B cell (primary cell): ENCODE data around the gene SIRT1. TPM values are rescaled to one million over a fixed set of nuclear protein-coding genes. Genes with fewer than 3 reads are reported as not detected.

Experiments
- ATAC-seq: fragments of 200-7000 bp; cut with Tn5 transposase; one replicate; pipeline ENCODE4 v1.10.0; 2021; ENCODE audit warnings: low read depth, mild to moderate bottlenecking, moderate number of reproducible peaks, moderate library complexity
- CTCF ChIA-PET: fragments of 350-600 bp; sonication (Branson Sonifier 250); formaldehyde crosslinking; loops from one replicate; lab custom pipeline; 2021; ENCODE audit warnings: antibody characterized with exemption, inconsistent platforms; lab: Charles Lee
- POLR2A ChIA-PET: fragments of 350-600 bp; sonication (Branson Sonifier 250); formaldehyde crosslinking; loops from one replicate; lab custom pipeline; 2021; ENCODE audit warnings: antibody characterized with exemption; lab: Charles Lee
- DNase-seq: peaks from one replicate; pipeline ENCODE4 v3.0.0; 2013
- H2AFZ ChIP-seq: 2 replicates; pipeline ENCODE4 v1.6.1; 2012; ENCODE audit warnings: mild to moderate bottlenecking, low read depth, low read length; ENCODE audit not compliant: insufficient read depth, poor library complexity, severe bottlenecking
- H3K27ac ChIP-seq, 2 donors: 1 replicate in 1 of 2; 2 replicates in 1 of 2; pipeline ENCODE4 v1.5.1; 2012 to 2013; ENCODE audit warnings: low read length in 2 of 2, mild to moderate bottlenecking in 2 of 2, moderate library complexity in 1 of 2
- H3K27me3 ChIP-seq, 4 experiments: fragments of 200-600 bp in 1 of 4; sonication (generic) in 1 of 4; replicated peaks in 1 of 4; 1 replicate in 2 of 4; 2 replicates in 2 of 4; pipeline versions ENCODE4 v1.6.1 to v1.7.0; 2013 to 2016; ENCODE audit warnings: low read length in 3 of 4, mild to moderate bottlenecking in 2 of 4, mixed read lengths in 1 of 4, moderate library complexity in 1 of 4; ENCODE audit not compliant: insufficient read depth in 4 of 4, control insufficient read depth in 3 of 4; ENCODE audit errors: control extremely low read depth in 1 of 4
- H3K36me3 ChIP-seq, 2 experiments: replicated peaks in 1 of 2; 1 replicate in 1 of 2; 2 replicates in 1 of 2; pipeline versions ENCODE4 v1.6.1 to v1.7.1; 2013; ENCODE audit warnings: low read length in 1 of 2; ENCODE audit not compliant: insufficient read depth in 2 of 2, control insufficient read depth in 1 of 2; ENCODE audit errors: control extremely low read depth in 1 of 2, extremely low read depth in 1 of 2
- H3K4me1 ChIP-seq, 2 donors: fragments of 200-600 bp in 1 of 2; sonication (generic) in 1 of 2; 1 replicate in 1 of 2; 2 replicates in 1 of 2; pipeline versions ENCODE4 v1.5.1 to v1.6.1; 2013 to 2017; ENCODE audit warnings: low read length in 2 of 2; ENCODE audit not compliant: control insufficient read depth in 2 of 2, insufficient read depth in 2 of 2
- H3K4me2 ChIP-seq: replicated peaks from 2 replicates; pipeline ENCODE3; 2012; ENCODE audit warnings: mild to moderate bottlenecking, low read depth, low read length; ENCODE audit not compliant: poor library complexity, severe bottlenecking
- H3K4me3 ChIP-seq, 5 experiments: fragments of 200-600 bp in 1 of 5; sonication (generic) in 1 of 5; 1 replicate in 3 of 5; 2 replicates in 2 of 5; pipeline versions ENCODE4 v1.5.1 to v1.7.0; 2011 to 2016; ENCODE audit warnings: low read length in 4 of 5, mild to moderate bottlenecking in 4 of 5, low read depth in 2 of 5, control low read depth in 1 of 5, moderate library complexity in 1 of 5; ENCODE audit not compliant: insufficient read depth in 1 of 5; ENCODE audit errors: control extremely low read depth in 1 of 5, extremely low read depth in 1 of 5
- H3K79me2 ChIP-seq: fragments of 200-600 bp; sonication (generic); one replicate; pipeline ENCODE4 v1.6.0; 2016; ENCODE audit warnings: low read length; ENCODE audit not compliant: control insufficient read depth, insufficient read depth
- H3K9ac ChIP-seq: fragments of 200-600 bp; sonication (generic); 2 replicates; pipeline ENCODE4 v1.6.1; 2017; ENCODE audit warnings: mild to moderate bottlenecking, low read length, moderate library complexity
- H3K9me3 ChIP-seq, 3 donors: one replicate each; pipeline versions ENCODE4 v1.6.1 to v1.7.1; 2013; ENCODE audit warnings: low read length in 2 of 3; ENCODE audit not compliant: control insufficient read depth in 2 of 3, insufficient read depth in 1 of 3; ENCODE audit errors: control extremely low read depth in 1 of 3
- H4K20me1 ChIP-seq: 2 replicates; pipeline ENCODE4 v1.6.0; 2012; ENCODE audit warnings: mild to moderate bottlenecking, low read length; ENCODE audit not compliant: insufficient read depth, control insufficient read depth, poor library complexity, severe bottlenecking
- H3K27ac Mint-ChIP-seq: one replicate; pipeline ENCODE4 v1.8.0; 2021; ENCODE audit warnings: mixed read lengths
- H3K27me3 Mint-ChIP-seq: one replicate; pipeline ENCODE4 v1.8.0; 2021; ENCODE audit warnings: mixed read lengths
- H3K4me1 Mint-ChIP-seq: one replicate; pipeline ENCODE4 v1.8.0; 2021; ENCODE audit warnings: mixed read lengths
- H3K4me3 Mint-ChIP-seq: one replicate; pipeline ENCODE4 v1.8.0; 2021; ENCODE audit warnings: mixed read lengths
- H3K9me3 Mint-ChIP-seq: one replicate; pipeline ENCODE4 v1.8.0; 2022; ENCODE audit warnings: mixed read lengths; ENCODE audit not compliant: insufficient read depth
- EZH2 ChIP-seq: IDR thresholded peaks from 2 replicates; pipeline ENCODE4 v1.6.1; 2012; ENCODE audit warnings: borderline replicate concordance, low read depth, mild to moderate bottlenecking, moderate library complexity, low read length; ENCODE audit not compliant: insufficient read depth, poor library complexity, severe bottlenecking
- WGBS: methylation state at CpG from one replicate; pipeline ENCODE4 v1.1.5; 2013; ENCODE audit warnings: missing lambda C conversion rate; ENCODE audit not compliant: insufficient coverage; 5-methylcytosine and 5-hydroxymethylcytosine counted together
- intact Hi-C: fragments of 100-400 bp; cut with micrococcal nuclease; formaldehyde crosslinking; loops from one replicate; pipeline ENCODE4 v1.10.0; 2022
- polyA plus RNA-seq: library from polyadenylated mRNA; depleted of rRNA; stranded (reverse); fragments of >200 nt; gene quantifications from 2 replicates; pipeline ENCODE4 v1.2.3, GENCODE V29; 2012
- total RNA-seq, 2 donors: library from RNA; stranded (reverse); fragments of 120-200 nt in 1 of 2; gene quantifications; 1 replicate in 1 of 2; 2 replicates in 1 of 2; pipeline versions ENCODE4 v1.2.3 to v1.2.4, GENCODE V29; 2013 to 2022
- TF ChIP-seq, protein P1 (sequence below): fragments of 200-600 bp; IDR thresholded peaks from one replicate; pipeline ENCODE4 v1.8.0; 2022; ENCODE audit warnings: antibody characterized with exemption, mild to moderate bottlenecking

SIRT1 gene
- total and polyA plus RNA-seq, 2 donors (not counting 1 experiment from before 2014, with no cell fraction given): 14.4 to 67.8 TPM

DNA sequence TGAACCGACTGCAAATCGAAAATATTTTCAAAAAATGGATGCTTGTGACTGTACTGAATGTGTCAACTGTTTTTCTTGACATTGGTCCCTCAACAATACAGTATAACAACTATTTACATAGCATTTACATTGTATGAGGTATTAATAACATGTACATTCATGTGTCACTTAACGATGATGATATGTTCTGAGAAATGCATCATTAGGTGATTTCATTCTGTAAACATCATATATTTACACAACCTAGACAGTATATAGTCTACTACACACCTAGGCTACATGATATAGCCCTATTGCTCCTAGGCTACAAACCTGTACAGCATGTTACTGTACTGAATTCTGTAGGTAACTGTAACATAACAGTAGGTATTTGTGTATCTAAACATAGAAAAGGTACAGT lies 39.7 kb downstream of the SIRT1 start:
- Histone ChIP-seq H2AFZ (no peak overlapping the region), H3K4me1 (no peaks in the 10 kb centered on the region), H3K4me3 (no peak overlapping the region), H3K79me2 (no peaks in the 10 kb centered on the region), H3K36me3 (peaks cover 17 to 39% of the 10 kb centered on the region in 2 experiments), H3K9me3 (no peaks in the 10 kb centered on the region), H3K9ac (no peak overlapping the region), H3K27me3 (no peaks in the 10 kb centered on the region), H3K27ac (no peak overlapping the region), H4K20me1 (no peaks in the 10 kb centered on the region), H3K4me2 (no peak overlapping the region)
- no peak for ATAC-seq
- CTCF ChIA-PET: interaction anchor here (0.5 kb wide), 1 partner anchor 40 kb away, joined by 3 read pairs; no protein-coding TSS in a partner anchor
- Mint-ChIP-seq H3K4me1 (no peaks in the 10 kb centered on the region), H3K27me3 (no peaks in the 10 kb centered on the region), H3K4me3 (no peak overlapping the region), H3K27ac (no peak overlapping the region), H3K9me3 (no peaks in the 10 kb centered on the region)
- TF ChIP-seq, protein P1, sequence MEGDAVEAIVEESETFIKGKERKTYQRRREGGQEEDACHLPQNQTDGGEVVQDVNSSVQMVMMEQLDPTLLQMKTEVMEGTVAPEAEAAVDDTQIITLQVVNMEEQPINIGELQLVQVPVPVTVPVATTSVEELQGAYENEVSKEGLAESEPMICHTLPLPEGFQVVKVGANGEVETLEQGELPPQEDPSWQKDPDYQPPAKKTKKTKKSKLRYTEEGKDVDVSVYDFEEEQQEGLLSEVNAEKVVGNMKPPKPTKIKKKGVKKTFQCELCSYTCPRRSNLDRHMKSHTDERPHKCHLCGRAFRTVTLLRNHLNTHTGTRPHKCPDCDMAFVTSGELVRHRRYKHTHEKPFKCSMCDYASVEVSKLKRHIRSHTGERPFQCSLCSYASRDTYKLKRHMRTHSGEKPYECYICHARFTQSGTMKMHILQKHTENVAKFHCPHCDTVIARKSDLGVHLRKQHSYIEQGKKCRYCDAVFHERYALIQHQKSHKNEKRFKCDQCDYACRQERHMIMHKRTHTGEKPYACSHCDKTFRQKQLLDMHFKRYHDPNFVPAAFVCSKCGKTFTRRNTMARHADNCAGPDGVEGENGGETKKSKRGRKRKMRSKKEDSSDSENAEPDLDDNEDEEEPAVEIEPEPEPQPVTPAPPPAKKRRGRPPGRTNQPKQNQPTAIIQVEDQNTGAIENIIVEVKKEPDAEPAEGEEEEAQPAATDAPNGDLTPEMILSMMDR: no peak
- no peak for TF ChIP-seq EZH2
- no peak for DNase-seq
- WGBS: no CpG with 5 or more reads among the region's 3 CpGs
- POLR2A ChIA-PET: no interaction called here
- intact Hi-C loops: no loop called here

DNA sequence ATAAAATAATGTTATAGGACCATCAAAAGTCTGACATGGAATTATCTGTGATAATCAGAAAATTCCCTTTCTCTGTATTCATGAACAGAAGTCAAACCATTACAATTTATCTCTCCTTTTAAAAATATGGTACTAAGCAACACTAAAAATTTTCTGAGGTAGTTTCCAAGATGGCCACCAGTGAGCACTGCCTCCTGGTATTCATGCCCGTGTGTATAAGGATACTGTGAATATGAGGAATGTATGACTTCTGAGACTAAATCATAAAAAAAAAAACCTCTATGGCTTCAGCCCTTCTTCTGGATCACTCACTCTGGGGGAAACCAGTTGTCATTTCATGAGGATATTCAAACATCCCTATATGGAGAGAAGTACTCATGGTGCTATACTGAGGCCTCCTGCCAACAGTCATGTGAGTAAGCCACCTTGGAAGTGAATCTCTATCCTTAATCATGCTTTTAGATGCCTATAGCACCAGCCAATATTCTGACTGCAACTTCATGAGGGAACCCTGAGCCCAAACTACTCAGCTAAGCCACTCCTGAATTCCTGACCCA lies 41.1 kb downstream of the SIRT1 start:
- CTCF ChIA-PET: no interaction called here

More for the DNA sequence above, 41.1 kb downstream of the SIRT1 start:
- H3K36me3 ChIP-seq: peaks cover 16 to 49% of the 10 kb centered on the region in 2 experiments
- Mint-ChIP-seq H3K27me3 (no peaks in the 10 kb centered on the region), H3K4me3 (no peak overlapping the region), H3K9me3 (no peaks in the 10 kb centered on the region), H3K4me1 (no peaks in the 10 kb centered on the region), H3K27ac (no peak overlapping the region)
- H3K27me3 ChIP-seq: no peaks in the 10 kb centered on the region
- H4K20me1 ChIP-seq: no peaks in the 10 kb centered on the region
- no peak for ATAC-seq
- no peak for DNase-seq
- no peak for TF ChIP-seq EZH2
- TF ChIP-seq, protein P1: no peak
- no peaks in the 10 kb centered on the region for H3K4me1 ChIP-seq
- H3K4me2 ChIP-seq: no peak overlapping the region
- H2AFZ ChIP-seq: no peak overlapping the region
- H3K9ac ChIP-seq: no peak overlapping the region
- H3K9me3 ChIP-seq: no peaks in the 10 kb centered on the region
- H3K27ac ChIP-seq: no peak overlapping the region
- intact Hi-C loops: no loop called here
- no peaks in the 10 kb centered on the region for H3K79me2 ChIP-seq
- no peak overlapping the region for H3K4me3 ChIP-seq
- POLR2A ChIA-PET: no interaction called here
- WGBS: no CpG with 5 or more reads among the region's 1 CpG
